Caco-2 (cell line): Measurements from ENCODE around the gene ZBTB21. TPM values are rescaled to one million over a fixed set of nuclear protein-coding genes. Genes with fewer than 3 reads are reported as not detected.

Experiments used
- BruUV-seq: library from RNA; stranded (reverse); fragments of 400-500 nt; replicated peaks from 2 replicates; lab custom pipeline; 2021; lab: Mats Ljungman, UMichigan
- CTCF ChIA-PET: fragments of 300-600 bp; sonication (Branson Sonifier 250); formaldehyde crosslinking; loops from one replicate; lab custom pipeline; 2022; ENCODE audit warnings: antibody characterized with exemption; lab: Charles Lee
- POLR2A ChIA-PET: fragments of 300-600 bp; sonication (Branson Sonifier 250); formaldehyde crosslinking; loops from one replicate; lab custom pipeline; 2022; ENCODE audit warnings: antibody characterized with exemption; lab: Charles Lee
- DNase-seq, 2 experiments: peaks; one replicate each; pipeline versions ENCODE4 v3.0.0 to v3.0.0-alpha.2; 2020 to 2022
- H3K27me3 ChIP-seq: replicated peaks from 2 replicates; pipeline ENCODE4 v1.6.0; 2011; ENCODE audit warnings: low read length; ENCODE audit not compliant: control insufficient read depth, insufficient read depth
- H3K36me3 ChIP-seq: 2 replicates; pipeline ENCODE4 v1.5.1; 2011; ENCODE audit warnings: low read length; ENCODE audit not compliant: control insufficient read depth, insufficient read depth
- H3K4me1 ChIP-seq: fragments of 250-450 bp; sonication (Bioruptor Pico); 2 replicates; pipeline ENCODE4 v1.5.1; 2020; ENCODE audit warnings: mild to moderate bottlenecking
- H3K4me3 ChIP-seq: 2 replicates; pipeline ENCODE4 v1.5.1; 2011; ENCODE audit warnings: low read depth, mild to moderate bottlenecking, control low read depth, low read length
- H3K9me3 ChIP-seq: fragments of 250-450 bp; sonication (Bioruptor Pico); 2 replicates; pipeline ENCODE4 v1.5.1; 2020; ENCODE audit warnings: mild to moderate bottlenecking, moderate library complexity
- H3K27ac Mint-ChIP-seq: one replicate; pipeline ENCODE4 v1.8.0; 2022; ENCODE audit warnings: mixed read lengths; ENCODE audit not compliant: unreplicated experiment
- H3K27me3 Mint-ChIP-seq: one replicate; pipeline ENCODE4 v1.8.0; 2022; ENCODE audit warnings: mixed read lengths; ENCODE audit not compliant: insufficient read depth, unreplicated experiment
- H3K36me3 Mint-ChIP-seq: one replicate; pipeline ENCODE4 v1.8.0; 2022; ENCODE audit warnings: mild to moderate bottlenecking, mixed read lengths; ENCODE audit not compliant: insufficient read depth, unreplicated experiment
- H3K4me1 Mint-ChIP-seq: one replicate; pipeline ENCODE4 v1.8.0; 2022; ENCODE audit warnings: low read depth, mixed read lengths; ENCODE audit not compliant: unreplicated experiment
- H3K4me3 Mint-ChIP-seq: one replicate; pipeline ENCODE4 v1.8.0; 2022; ENCODE audit warnings: mild to moderate bottlenecking, moderate library complexity, mixed read lengths; ENCODE audit not compliant: unreplicated experiment
- H3K9me3 Mint-ChIP-seq: one replicate; pipeline ENCODE4 v1.8.0; 2022; ENCODE audit warnings: mixed read lengths; ENCODE audit not compliant: unreplicated experiment
- intact Hi-C: fragments of 100-400 bp; cut with micrococcal nuclease; formaldehyde crosslinking; loops from one replicate; pipeline ENCODE4 v1.10.0; 2022; ENCODE audit not compliant: unreplicated experiment
- total RNA-seq: library from RNA; stranded (reverse); gene quantifications from 2 replicates; pipeline ENCODE4 v1.2.3, GENCODE V29; 2022
- TF ChIP-seq, protein P1 (sequence below), 2 experiments: fragments of 200-600 bp in 1 of 2; IDR thresholded peaks; 1 replicate in 1 of 2; 2 replicates in 1 of 2; pipeline versions ENCODE4 v1.5.1 to v1.8.0; 2011 to 2022; ENCODE audit warnings: antibody characterized with exemption in 1 of 2, control low read depth in 1 of 2, inconsistent platforms in 1 of 2, low read depth in 1 of 2, low read length in 1 of 2, mild to moderate bottlenecking in 1 of 2, moderate library complexity in 1 of 2; ENCODE audit not compliant: insufficient read depth in 1 of 2, severe bottlenecking in 1 of 2, unreplicated experiment in 1 of 2

Gene ZBTB21
- total RNA-seq, 1 experiment from 2014 or later: 21.4 TPM

DNA sequence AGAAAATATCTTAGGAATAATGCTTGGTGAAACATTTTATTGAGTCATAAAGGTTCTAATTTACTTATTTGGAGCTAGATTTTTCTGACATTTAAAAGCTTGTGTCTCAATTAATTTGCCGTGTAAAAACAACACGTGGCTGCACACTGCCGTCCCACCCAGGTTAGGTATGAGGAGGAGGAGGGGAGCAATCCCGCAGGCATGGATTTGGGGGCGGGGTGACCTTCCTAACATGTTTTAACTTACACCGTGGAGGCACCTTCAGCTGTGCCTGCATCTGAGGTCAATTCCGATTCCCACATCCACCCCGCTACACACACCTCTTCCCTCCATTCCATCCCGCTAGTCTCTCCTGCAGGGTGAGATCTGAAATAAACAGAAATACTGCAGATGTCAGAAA is 32.5 kb upstream of the ZBTB21 start:
- H3K36me3 ChIP-seq: no peaks in the 10 kb centered on the region
- Mint-ChIP-seq H3K36me3 (no peaks in the 10 kb centered on the region), H3K4me3 (no peak overlapping the region), H3K4me1 (peaks cover 18% of the 10 kb centered on the region), H3K9me3 (peaks cover 8% of the 10 kb centered on the region), H3K27me3 (no peaks in the 10 kb centered on the region), H3K27ac (no peak overlapping the region)
- no peaks in the 10 kb centered on the region for H3K9me3 ChIP-seq
- ChIA-PET CTCF (no interaction called here), POLR2A (no interaction called here)
- no peak for DNase-seq
- TF ChIP-seq, protein P1, sequence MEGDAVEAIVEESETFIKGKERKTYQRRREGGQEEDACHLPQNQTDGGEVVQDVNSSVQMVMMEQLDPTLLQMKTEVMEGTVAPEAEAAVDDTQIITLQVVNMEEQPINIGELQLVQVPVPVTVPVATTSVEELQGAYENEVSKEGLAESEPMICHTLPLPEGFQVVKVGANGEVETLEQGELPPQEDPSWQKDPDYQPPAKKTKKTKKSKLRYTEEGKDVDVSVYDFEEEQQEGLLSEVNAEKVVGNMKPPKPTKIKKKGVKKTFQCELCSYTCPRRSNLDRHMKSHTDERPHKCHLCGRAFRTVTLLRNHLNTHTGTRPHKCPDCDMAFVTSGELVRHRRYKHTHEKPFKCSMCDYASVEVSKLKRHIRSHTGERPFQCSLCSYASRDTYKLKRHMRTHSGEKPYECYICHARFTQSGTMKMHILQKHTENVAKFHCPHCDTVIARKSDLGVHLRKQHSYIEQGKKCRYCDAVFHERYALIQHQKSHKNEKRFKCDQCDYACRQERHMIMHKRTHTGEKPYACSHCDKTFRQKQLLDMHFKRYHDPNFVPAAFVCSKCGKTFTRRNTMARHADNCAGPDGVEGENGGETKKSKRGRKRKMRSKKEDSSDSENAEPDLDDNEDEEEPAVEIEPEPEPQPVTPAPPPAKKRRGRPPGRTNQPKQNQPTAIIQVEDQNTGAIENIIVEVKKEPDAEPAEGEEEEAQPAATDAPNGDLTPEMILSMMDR (IDR thresholded peaks at IDR 0.05; ENCODE audit: insufficient read depth in 1 of 2, low read depth in 1 of 2, low read length in 1 of 2, severe bottlenecking in 1 of 2, unreplicated experiment in 1 of 2): no peak
- H3K4me1 ChIP-seq: peaks cover 15% of the 10 kb centered on the region
- H3K27me3 ChIP-seq: no peaks in the 10 kb centered on the region
- H3K4me3 ChIP-seq: no peak overlapping the region
- intact Hi-C loops: no loop called here
- no TSS peak for BruUV-seq

DNA sequence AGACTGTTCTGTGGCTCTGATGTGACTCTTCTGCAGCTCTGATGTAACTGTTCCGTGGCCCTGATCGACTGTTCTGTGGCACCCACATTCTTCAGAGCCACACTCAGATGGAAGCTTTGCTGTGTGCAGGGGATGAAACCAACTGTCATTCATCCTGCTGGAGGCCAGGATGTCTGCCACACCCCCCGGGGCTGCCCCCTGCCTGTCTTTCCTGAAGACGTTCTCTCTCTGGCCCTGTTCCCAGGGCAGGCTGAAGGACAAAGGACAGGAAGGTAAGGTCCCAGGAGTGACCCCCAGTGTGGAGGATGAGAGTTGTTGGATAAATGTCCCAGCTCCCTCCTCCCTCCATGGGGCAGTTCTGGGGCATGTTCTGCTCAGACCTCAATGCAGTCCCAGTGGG is 31.6 kb upstream of the ZBTB21 start:
- Histone ChIP-seq H3K9me3 (no peaks in the 10 kb centered on the region), H3K36me3 (no peaks in the 10 kb centered on the region), H3K27me3 (no peaks in the 10 kb centered on the region), H3K4me3 (no peak overlapping the region), H3K4me1 (peaks cover 20% of the 10 kb centered on the region)
- no peak overlapping the region for H3K4me3 Mint-ChIP-seq
- H3K36me3 Mint-ChIP-seq: no peaks in the 10 kb centered on the region
- POLR2A ChIA-PET: no interaction called here
- H3K27ac Mint-ChIP-seq: no peak overlapping the region
- intact Hi-C loops: no loop called here
- no peaks in the 10 kb centered on the region for H3K27me3 Mint-ChIP-seq
- peaks cover 23% of the 10 kb centered on the region for H3K4me1 Mint-ChIP-seq
- H3K9me3 Mint-ChIP-seq: peaks cover 8% of the 10 kb centered on the region
- TF ChIP-seq, protein P1 (IDR thresholded peaks at IDR 0.05; ENCODE audit: insufficient read depth in 1 of 2, low read depth in 1 of 2, low read length in 1 of 2, severe bottlenecking in 1 of 2, unreplicated experiment in 1 of 2): no peak
- DNase-seq: no peak
- CTCF ChIA-PET: no interaction called here
- no TSS peak for BruUV-seq

DNA sequence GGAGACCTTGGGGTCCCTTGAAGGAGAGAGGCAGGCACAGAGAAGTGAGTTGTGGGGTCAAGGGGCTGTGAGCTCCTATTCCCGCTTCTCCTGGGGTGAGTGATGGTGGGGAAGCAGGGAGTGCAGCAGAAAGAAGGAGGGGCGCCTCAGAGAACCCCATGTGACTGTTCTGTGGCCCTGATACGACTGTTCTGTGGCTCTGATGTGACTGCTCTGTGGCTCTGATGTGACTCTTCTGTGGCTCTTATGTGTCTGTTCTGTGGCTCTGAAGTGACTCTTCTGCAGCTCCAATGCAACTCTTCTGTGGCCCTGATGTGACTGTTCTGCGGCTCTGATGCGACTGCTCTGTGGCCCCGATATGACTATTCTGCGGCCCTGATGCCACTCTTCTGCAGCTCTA is 31.1 kb upstream of the ZBTB21 start:
- H3K9me3 Mint-ChIP-seq: peaks cover 8% of the 10 kb centered on the region
- TF ChIP-seq, protein P1 (IDR thresholded peaks at IDR 0.05; ENCODE audit: insufficient read depth in 1 of 2, low read depth in 1 of 2, low read length in 1 of 2, severe bottlenecking in 1 of 2, unreplicated experiment in 1 of 2): no peak
- CTCF ChIA-PET: no interaction called here
- intact Hi-C loops: no loop called here
- H3K4me1 ChIP-seq: peaks cover 20% of the 10 kb centered on the region
- H3K27me3 Mint-ChIP-seq: no peaks in the 10 kb centered on the region
- DNase-seq: no peak
- no peaks in the 10 kb centered on the region for H3K36me3 Mint-ChIP-seq
- peaks cover 23% of the 10 kb centered on the region for H3K4me1 Mint-ChIP-seq
- no peaks in the 10 kb centered on the region for H3K27me3 ChIP-seq
- no peak overlapping the region for H3K27ac Mint-ChIP-seq
- H3K9me3 ChIP-seq: no peaks in the 10 kb centered on the region
- no peak overlapping the region for H3K4me3 ChIP-seq
- no peaks in the 10 kb centered on the region for H3K36me3 ChIP-seq
- BruUV-seq: no TSS peak
- H3K4me3 Mint-ChIP-seq: no peak overlapping the region
- POLR2A ChIA-PET: no interaction called here
